GM10248 (cell line): Measurements from ENCODE around the gene RPL13.
"Not testable (repeated sequence)": the region's sequence is repeated elsewhere in the genome, so short reads cannot be mapped to it uniquely, and the experiment has no call there.

Experiments used
- CTCF ChIA-PET: fragments of 300-600 bp; sonication (Branson Sonifier 250); formaldehyde crosslinking; extraction: SDS; loops from one replicate; lab custom pipeline; 2021; ENCODE audit warnings: antibody characterized with exemption; lab: Yijun Ruan, JAX
- POLR2A ChIA-PET: fragments of 350-650 bp; sonication (Branson Sonifier 250); formaldehyde crosslinking; extraction: SDS; loops from one replicate; lab custom pipeline; 2020; ENCODE audit warnings: antibody characterized with exemption; lab: Yijun Ruan, JAX
- DNase-seq: peaks from one replicate; pipeline ENCODE4 v3.0.0; 2012; ENCODE audit errors: extremely low spot score
- TF ChIP-seq, protein P1 (sequence below): IDR thresholded peaks from 2 replicates; pipeline ENCODE4 v1.5.1; 2012; ENCODE audit warnings: mild to moderate bottlenecking, low read depth; ENCODE audit errors: extremely low read depth, missing control alignments, control extremely low read depth

RPL13 gene

DNA sequence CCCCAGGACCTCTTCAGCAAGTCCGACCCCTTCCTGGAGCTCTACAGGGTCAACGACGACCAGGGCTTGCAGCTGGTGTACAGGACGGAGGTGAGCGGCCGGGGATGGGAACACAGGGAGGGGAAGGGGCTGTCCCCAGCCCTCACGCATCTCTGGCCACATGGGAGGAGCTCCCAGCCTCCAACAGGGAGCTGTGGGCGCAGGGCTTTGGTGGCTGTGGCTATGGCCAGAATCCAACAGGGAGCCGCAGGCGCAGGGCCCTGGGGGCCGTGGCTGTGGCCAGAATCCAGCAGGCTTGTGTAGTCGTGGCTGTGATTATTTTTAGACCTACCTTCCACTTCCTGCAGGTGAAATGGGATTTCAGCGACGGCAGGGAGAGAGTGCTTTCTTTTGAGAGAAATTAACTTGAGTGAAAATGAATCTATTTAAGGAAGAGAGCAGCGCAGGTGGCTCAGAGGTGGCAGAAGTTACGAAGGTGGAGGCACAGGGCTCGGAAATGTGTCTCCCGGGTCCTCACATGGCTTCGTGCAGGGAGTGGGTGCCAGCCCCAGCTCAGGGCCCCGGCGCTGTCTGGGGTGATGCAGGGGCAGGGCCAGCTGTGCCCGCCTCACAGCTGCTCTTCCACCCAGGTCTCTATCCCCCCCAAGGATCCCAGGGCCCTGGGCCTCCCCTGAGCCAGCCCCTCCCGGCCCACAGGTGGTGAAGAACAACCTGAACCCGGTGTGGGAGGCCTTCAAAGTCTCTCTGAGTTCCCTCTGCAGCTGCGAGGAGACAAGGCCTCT lies 24.5 kb downstream of the RPL13 start:
- ChIA-PET POLR2A (no interaction called here), CTCF (interaction anchor here (1.1 kb wide), 1 partner anchor 16 kb away, joined by 3 read pairs; no protein-coding TSS in a partner anchor)
- TF ChIP-seq, protein P1, sequence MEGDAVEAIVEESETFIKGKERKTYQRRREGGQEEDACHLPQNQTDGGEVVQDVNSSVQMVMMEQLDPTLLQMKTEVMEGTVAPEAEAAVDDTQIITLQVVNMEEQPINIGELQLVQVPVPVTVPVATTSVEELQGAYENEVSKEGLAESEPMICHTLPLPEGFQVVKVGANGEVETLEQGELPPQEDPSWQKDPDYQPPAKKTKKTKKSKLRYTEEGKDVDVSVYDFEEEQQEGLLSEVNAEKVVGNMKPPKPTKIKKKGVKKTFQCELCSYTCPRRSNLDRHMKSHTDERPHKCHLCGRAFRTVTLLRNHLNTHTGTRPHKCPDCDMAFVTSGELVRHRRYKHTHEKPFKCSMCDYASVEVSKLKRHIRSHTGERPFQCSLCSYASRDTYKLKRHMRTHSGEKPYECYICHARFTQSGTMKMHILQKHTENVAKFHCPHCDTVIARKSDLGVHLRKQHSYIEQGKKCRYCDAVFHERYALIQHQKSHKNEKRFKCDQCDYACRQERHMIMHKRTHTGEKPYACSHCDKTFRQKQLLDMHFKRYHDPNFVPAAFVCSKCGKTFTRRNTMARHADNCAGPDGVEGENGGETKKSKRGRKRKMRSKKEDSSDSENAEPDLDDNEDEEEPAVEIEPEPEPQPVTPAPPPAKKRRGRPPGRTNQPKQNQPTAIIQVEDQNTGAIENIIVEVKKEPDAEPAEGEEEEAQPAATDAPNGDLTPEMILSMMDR, result no peak
- no peak for DNase-seq

DNA sequence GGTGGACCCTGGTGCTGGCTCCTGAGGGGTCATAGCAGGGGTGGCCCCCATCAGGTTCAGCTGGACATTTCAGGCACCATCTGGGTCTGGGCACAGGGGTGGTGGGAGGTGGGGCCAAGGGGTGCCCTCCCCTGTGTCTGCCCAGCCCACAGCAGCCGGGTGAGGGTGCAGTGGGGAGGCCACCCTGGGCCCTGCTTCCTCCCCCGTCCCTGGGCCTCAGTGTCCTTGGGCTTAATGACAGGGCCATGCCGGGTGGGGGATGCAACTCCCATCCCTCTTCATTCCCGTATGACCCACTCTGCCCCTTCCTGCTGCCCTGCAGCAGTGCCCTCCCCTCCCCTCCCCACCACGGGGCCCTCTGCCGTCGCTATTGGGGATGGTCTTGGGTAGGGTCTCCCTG lies 25.7 kb downstream of the RPL13 start:
- ChIA-PET POLR2A (no interaction called here), CTCF (no interaction called here)
- TF ChIP-seq, protein P1, result no peak
- no peak for DNase-seq

DNA sequence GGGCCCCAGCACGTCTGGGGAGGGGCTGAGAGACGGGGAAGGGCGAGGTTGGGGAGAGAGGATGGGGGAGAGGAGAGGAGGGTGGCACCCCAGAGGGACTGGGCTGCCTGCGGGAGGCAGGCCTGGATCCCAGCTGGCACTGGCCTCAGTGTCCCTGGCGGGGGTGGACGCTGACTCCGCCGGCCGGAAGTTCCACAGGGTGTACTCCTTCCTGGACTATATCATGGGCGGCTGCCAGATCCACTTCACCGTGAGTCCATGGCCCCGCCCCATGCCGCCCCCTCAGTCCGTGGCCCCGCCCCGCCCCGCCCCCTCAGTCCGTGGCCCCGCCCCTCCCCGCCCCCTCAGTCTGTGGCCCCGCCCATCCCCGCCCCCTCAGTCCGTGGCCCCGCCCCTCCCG lies 26.4 kb downstream of the RPL13 start:
- no peak for DNase-seq
- ChIA-PET CTCF (no interaction called here), POLR2A (no interaction called here)
- TF ChIP-seq, protein P1, result no peak

DNA sequence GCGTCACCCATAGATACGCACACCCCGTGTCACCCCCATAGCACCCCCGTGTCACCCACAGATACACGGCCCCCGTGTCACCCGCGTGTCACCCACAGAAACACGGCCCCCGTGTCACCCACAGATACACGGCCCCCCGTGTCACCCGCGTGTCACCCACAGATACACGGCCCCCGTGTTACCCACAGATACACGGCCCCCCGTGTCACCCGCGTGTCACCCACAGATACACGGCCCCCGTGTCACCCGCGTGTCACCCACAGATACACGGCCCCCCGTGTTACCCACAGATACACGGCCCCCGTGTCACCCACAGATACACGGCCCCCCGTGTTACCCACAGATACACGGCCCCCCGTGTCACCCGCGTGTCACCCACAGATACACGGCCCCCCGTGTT lies 27.2 kb downstream of the RPL13 start:
- POLR2A ChIA-PET, CTCF ChIA-PET, DNase-seq: not testable (repeated sequence)

DNA sequence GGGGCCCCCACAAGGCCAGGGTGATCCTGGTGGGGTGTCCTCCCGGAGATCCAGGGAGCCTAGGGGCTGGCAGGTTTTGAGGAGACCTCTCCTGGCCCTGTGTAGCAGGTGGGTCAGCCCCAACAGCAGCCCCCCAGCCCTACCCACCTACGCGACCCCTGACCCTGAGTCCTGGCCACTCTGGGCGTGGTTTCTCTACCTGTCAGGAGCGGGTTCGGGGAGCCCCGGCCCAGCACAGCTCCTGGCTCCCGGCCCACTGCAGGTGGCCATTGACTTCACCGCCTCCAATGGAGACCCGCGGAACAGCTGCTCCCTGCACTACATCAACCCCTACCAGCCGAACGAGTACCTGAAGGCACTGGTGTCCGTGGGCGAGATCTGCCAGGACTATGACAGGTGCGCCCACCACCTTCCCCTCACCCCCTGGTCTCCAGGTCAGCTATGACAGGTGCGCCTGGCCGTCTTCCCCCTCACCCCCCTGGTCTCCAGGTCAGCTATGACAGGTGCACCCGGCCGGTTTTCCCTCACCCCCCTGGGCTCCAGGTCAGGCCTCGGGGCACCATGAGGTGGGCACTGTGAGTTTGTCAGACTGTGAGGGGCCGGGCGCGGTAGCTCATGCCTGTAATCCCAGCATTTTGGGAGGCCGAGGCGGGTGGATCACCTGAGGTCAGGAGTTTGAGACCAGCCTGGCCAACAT lies 28.1 kb downstream of the RPL13 start:
- TF ChIP-seq, protein P1, result no peak
- CTCF ChIA-PET, result interaction anchor here (1.1 to 2.9 kb wide), 2 partner anchors 11 to 12 kb away, joined by 3 to 8 read pairs; no protein-coding TSS in a partner anchor
- DNase-seq, result no peak
- POLR2A ChIA-PET, result no interaction called here

DNA sequence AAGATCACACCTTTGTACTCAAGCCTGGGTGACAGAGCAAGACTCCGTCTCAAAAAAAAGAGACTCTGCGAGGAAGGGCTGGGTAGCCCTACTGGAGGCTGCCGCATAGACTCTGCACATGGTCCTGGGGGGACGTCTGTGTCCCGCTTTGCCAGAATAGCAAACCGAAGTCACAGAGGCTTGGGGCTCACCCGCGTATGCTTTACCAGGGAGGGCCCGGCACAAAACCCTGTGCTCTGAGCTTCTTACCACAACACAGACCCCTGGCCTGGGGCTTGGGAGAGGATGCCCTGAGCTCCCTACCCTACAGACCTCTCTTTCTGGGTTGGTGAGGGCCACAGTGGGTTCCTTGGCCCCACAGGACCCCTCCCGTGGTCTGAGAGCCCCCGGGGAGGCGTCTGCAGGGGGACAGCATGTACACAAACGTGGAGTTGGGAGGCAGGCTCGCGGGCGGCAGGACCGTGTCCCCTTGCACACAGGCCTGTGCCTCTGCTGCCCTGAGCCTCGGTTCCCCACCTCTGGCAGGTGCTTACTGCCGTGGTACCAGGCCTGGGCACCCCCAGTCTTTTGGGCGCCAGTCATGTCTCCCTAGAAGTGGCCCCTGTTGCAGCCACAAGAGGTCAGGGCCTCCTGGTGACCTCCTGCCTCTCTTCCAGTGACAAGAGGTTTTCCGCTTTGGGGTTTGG lies 28.9 kb downstream of the RPL13 start:
- TF ChIP-seq, protein P1, result no peak
- CTCF ChIA-PET, result interaction anchor here (1.1 to 2.9 kb wide), 2 partner anchors 10 to 11 kb away, joined by 3 to 8 read pairs; no protein-coding TSS in a partner anchor
- POLR2A ChIA-PET, result interaction anchor here (0.6 kb wide), 2 partner anchors 30 to 73 kb away, joined by 3 to 6 read pairs; no protein-coding TSS in a partner anchor
- DNase-seq, result no peak

DNA sequence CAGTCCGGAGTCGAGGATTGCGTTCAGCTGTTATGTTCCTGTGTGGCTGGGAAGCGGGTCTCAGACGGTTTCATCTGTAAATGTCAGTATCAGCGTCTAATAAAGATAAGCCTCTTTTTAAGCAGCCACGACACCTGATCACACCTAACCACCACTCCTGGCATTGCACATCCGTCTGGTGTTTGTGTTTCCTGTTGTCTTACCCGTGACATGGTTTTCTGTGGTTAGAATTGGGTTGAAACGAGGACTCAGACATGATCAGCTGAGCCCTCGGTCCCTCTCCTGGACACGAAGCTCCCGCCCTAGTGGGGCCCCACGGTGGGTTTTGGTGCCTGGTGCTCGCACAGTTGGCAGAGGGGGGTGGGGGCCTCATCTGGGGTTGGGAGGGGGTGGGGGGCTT lies 33.4 kb downstream of the RPL13 start:
- ChIA-PET CTCF (no interaction called here), POLR2A (no interaction called here)
- DNase-seq, result no peak
- TF ChIP-seq, protein P1, result no peak
